Suprapubic skin (tissue), 4 donors: ENCODE results near the gene DNAH17. TPM values are rescaled to one million over a fixed set of nuclear protein-coding genes. Genes with fewer than 3 reads are reported as not detected.

Experiments used
- DNase-seq, 2 donors: peaks; one replicate each; pipeline ENCODE4 v3.0.0-alpha.2; 2019; ENCODE audit warnings: low spot score in 2 of 2
- H3K27ac ChIP-seq: fragments of 200-600 bp; sonication (generic); one replicate; pipeline ENCODE4 v1.5.1; 2019
- H3K27me3 ChIP-seq: fragments of 200-600 bp; sonication (generic); one replicate; pipeline ENCODE4 v1.5.1; 2019
- H3K36me3 ChIP-seq: fragments of 200-600 bp; sonication (generic); one replicate; pipeline ENCODE4 v1.5.1; 2019
- H3K4me1 ChIP-seq: fragments of 200-600 bp; sonication (generic); one replicate; pipeline ENCODE4 v1.5.1; 2019
- H3K4me3 ChIP-seq: fragments of 200-600 bp; sonication (generic); one replicate; pipeline ENCODE4 v1.5.1; 2019; ENCODE audit warnings: mild to moderate bottlenecking
- H3K9me3 ChIP-seq: fragments of 200-600 bp; sonication (generic); one replicate; pipeline ENCODE4 v1.5.1; 2019
- CTCF ChIP-seq, 2 donors: fragments of 200-600 bp in 1 of 2; fragments of 450-650 bp in 1 of 2; sonication (generic) in 1 of 2; IDR thresholded peaks; one replicate each; pipeline ENCODE4 v1.5.1; 2016 to 2019; ENCODE audit warnings: antibody characterized with exemption in 2 of 2, mild to moderate bottlenecking in 1 of 2, moderate library complexity in 1 of 2
- EP300 ChIP-seq: sonication (generic); formaldehyde crosslinking; IDR thresholded peaks from one replicate; pipeline ENCODE4 v1.6.1; 2017; ENCODE audit warnings: antibody characterized with exemption
- POLR2A ChIP-seq, 2 donors: fragments of 450-650 bp; IDR thresholded peaks; one replicate each; pipeline ENCODE4 v1.6.1; 2017; ENCODE audit warnings: antibody characterized with exemption in 2 of 2, mild to moderate bottlenecking in 2 of 2, moderate library complexity in 2 of 2
- POLR2AphosphoS5 ChIP-seq, 3 donors: sonication (generic); formaldehyde crosslinking; IDR thresholded peaks; one replicate each; pipeline ENCODE4 v1.6.1; 2017; ENCODE audit warnings: antibody characterized with exemption in 3 of 3
- WGBS: methylation state at CpG from one replicate; pipeline ENCODE4 v1.1.5; 2018; 5-methylcytosine and 5-hydroxymethylcytosine counted together
- total RNA-seq, 4 donors: library from RNA; depleted of rRNA; stranded (reverse); fragments of >200 nt; gene quantifications; one replicate each; pipeline ENCODE4 v1.1.0, GENCODE V29; 2016

DNAH17 gene
- total RNA-seq, 4 donors from 2014 or later: 3.7 to 6.7 (median 5.2) TPM

- no peak for DNase-seq
- no peaks in the 10 kb centered on the region for H3K36me3 ChIP-seq
- no peaks in the 10 kb centered on the region for H3K9me3 ChIP-seq
- no peak for TF ChIP-seq CTCF (IDR thresholded peaks at IDR 0.05)
- TF ChIP-seq POLR2A (IDR thresholded peaks at IDR 0.05): no peak
- TF ChIP-seq EP300: no peak
- TF ChIP-seq POLR2AphosphoS5 (IDR thresholded peaks at IDR 0.05): no peak
- H3K27me3 ChIP-seq: no peaks in the 10 kb centered on the region
- WGBS: 84% methylated on average over 5 of the region's 5 CpGs
- peaks cover 2% of the 10 kb centered on the region for H3K4me1 ChIP-seq
- H3K4me3 ChIP-seq: no peak overlapping the region
- no peak overlapping the region for H3K27ac ChIP-seq
These were observed 4.1 kb upstream of the DNAH17 start for GRCh38 chr17:78581304-78581703.

GRCh38 chr17:78580277-78580804 lies 3.1 kb upstream of the DNAH17 start:
- WGBS: 54% methylated on average over 8 of the region's 9 CpGs
- no peaks in the 10 kb centered on the region for H3K27me3 ChIP-seq

GRCh38 chr17:78576389-78577112 lies 645 bp downstream of the DNAH17 start:
- H3K9me3 ChIP-seq: no peaks in the 10 kb centered on the region
- peaks cover 12% of the 10 kb centered on the region for H3K27me3 ChIP-seq
- peaks cover 2% of the 10 kb centered on the region for H3K4me1 ChIP-seq
- TF ChIP-seq POLR2A (IDR thresholded peaks at IDR 0.05) (no peak), EP300 (no peak), CTCF (IDR thresholded peaks at IDR 0.05) (no peak), POLR2AphosphoS5 (IDR thresholded peaks at IDR 0.05) (no peak)
- no peak overlapping the region for H3K27ac ChIP-seq
- no peak overlapping the region for H3K4me3 ChIP-seq
- H3K36me3 ChIP-seq: no peaks in the 10 kb centered on the region
- DNase-seq: no peak
- WGBS: 77% methylated on average over 15 of the region's 23 CpGs

More at GRCh38 chr17:78580277-78580804, 3.1 kb upstream of the DNAH17 start:
- Histone ChIP-seq H3K4me3 (no peak overlapping the region), H3K27ac (no peak overlapping the region), H3K9me3 (no peaks in the 10 kb centered on the region), H3K4me1 (peaks cover 2% of the 10 kb centered on the region), H3K36me3 (no peaks in the 10 kb centered on the region)
- no peak for DNase-seq
- TF ChIP-seq POLR2AphosphoS5 (IDR thresholded peaks at IDR 0.05) (no peak), EP300 (no peak), CTCF (IDR thresholded peaks at IDR 0.05) (no peak), POLR2A (IDR thresholded peaks at IDR 0.05) (no peak)

GRCh38 chr17:78575899-78576298 lies 1.3 kb downstream of the DNAH17 start:
- peaks cover 2% of the 10 kb centered on the region for H3K4me1 ChIP-seq
- no peak overlapping the region for H3K27ac ChIP-seq
- peaks cover 18% of the 10 kb centered on the region for H3K27me3 ChIP-seq
- 86% methylated on average over 7 of the region's 7 CpGs for WGBS
- no peak for TF ChIP-seq CTCF (IDR thresholded peaks at IDR 0.05)
- TF ChIP-seq EP300: no peak
- TF ChIP-seq POLR2A (IDR thresholded peaks at IDR 0.05): no peak
- TF ChIP-seq POLR2AphosphoS5 (IDR thresholded peaks at IDR 0.05): no peak
- DNase-seq: no peak
- H3K4me3 ChIP-seq: no peak overlapping the region
- H3K36me3 ChIP-seq: no peaks in the 10 kb centered on the region
- no peaks in the 10 kb centered on the region for H3K9me3 ChIP-seq

GRCh38 chr17:78575340-78575739 lies 1.9 kb downstream of the DNAH17 start:
- no peaks in the 10 kb centered on the region for H3K36me3 ChIP-seq
- no peaks in the 10 kb centered on the region for H3K9me3 ChIP-seq
- WGBS: 69% methylated on average over 12 of the region's 12 CpGs
- no peak for TF ChIP-seq POLR2AphosphoS5 (IDR thresholded peaks at IDR 0.05)
- no peak for TF ChIP-seq EP300
- no peak for TF ChIP-seq POLR2A (IDR thresholded peaks at IDR 0.05)
- TF ChIP-seq CTCF (IDR thresholded peaks at IDR 0.05): no peak
- H3K27ac ChIP-seq: no peak overlapping the region
- H3K27me3 ChIP-seq: peaks cover 19% of the 10 kb centered on the region
- H3K4me1 ChIP-seq: peaks cover 2% of the 10 kb centered on the region
- DNase-seq: no peak
- H3K4me3 ChIP-seq: no peak overlapping the region
